Transverse colon (tissue), 4 donors: ENCODE data around the gene HLA-A.
A peak's percentile ranks its signal among the peaks of the same experiment; 100 is the strongest.

Source experiments
- CTCF ChIP-seq, 5 experiments: fragments of 200-600 bp in 3 of 5; fragments of 450-650 bp in 2 of 5; sonication (generic) in 3 of 5; IDR thresholded peaks; 1 replicate in 2 of 5; 2 replicates in 3 of 5; pipeline ENCODE4 v1.5.1; 2016 to 2017; ENCODE audit warnings: antibody characterized with exemption in 5 of 5, inconsistent platforms in 3 of 5, mild to moderate bottlenecking in 2 of 5, moderate library complexity in 1 of 5
- EP300 ChIP-seq: sonication (generic); formaldehyde crosslinking; IDR thresholded peaks from one replicate; pipeline ENCODE4 v1.6.1; 2017; ENCODE audit warnings: antibody characterized with exemption, low read depth
- POLR2A ChIP-seq: fragments of 450-650 bp; IDR thresholded peaks from one replicate; pipeline ENCODE4 v1.6.1; 2016; ENCODE audit warnings: antibody characterized with exemption, mild to moderate bottlenecking, moderate library complexity
- POLR2AphosphoS5 ChIP-seq, 3 donors: sonication (generic); formaldehyde crosslinking; IDR thresholded peaks; one replicate each; pipeline ENCODE4 v1.6.1; 2016; ENCODE audit warnings: antibody characterized with exemption in 3 of 3

GRCh38 chr6:29927275-29927569 is 15.1 kb upstream of the HLA-A start:
- TF ChIP-seq CTCF (IDR thresholded peaks at IDR 0.05): no peak
- TF ChIP-seq POLR2AphosphoS5 (IDR thresholded peaks at IDR 0.05): no peak
- TF ChIP-seq POLR2A: peak; percentile 14
- TF ChIP-seq EP300: no peak
